GM10266 (cell line): ENCODE measurements around the gene VSTM4.

ENCODE experiments used
- DNase-seq: peaks from one replicate; pipeline ENCODE4 v3.0.0; 2012; ENCODE audit errors: extremely low spot score
- TF ChIP-seq, protein P1 (sequence below): IDR thresholded peaks from 2 replicates; pipeline ENCODE4 v1.5.1; 2012; ENCODE audit warnings: mild to moderate bottlenecking, low read depth; ENCODE audit not compliant: control insufficient read depth, insufficient read depth; ENCODE audit errors: missing control alignments

VSTM4 gene

DNA sequence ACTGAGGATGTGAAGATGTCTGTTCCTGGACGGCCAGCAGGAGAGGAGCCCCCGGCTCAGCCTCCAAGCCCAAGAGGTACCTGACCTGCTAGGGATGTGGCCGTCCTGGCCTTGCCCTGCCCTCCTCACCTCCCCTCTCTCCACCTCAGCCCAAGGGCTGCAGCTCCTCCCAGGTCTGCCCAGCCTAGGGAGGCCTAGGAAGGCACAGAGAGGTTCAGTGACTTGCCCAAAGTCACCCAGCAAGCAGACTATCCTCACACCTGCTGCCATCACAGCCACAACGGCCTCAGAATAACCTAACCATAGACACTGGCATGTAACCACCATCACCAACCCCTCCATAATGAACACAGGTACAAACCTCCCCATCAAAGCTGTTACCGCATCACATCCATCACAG is 137.0 kb downstream of the VSTM4 start:
- TF ChIP-seq, protein P1, sequence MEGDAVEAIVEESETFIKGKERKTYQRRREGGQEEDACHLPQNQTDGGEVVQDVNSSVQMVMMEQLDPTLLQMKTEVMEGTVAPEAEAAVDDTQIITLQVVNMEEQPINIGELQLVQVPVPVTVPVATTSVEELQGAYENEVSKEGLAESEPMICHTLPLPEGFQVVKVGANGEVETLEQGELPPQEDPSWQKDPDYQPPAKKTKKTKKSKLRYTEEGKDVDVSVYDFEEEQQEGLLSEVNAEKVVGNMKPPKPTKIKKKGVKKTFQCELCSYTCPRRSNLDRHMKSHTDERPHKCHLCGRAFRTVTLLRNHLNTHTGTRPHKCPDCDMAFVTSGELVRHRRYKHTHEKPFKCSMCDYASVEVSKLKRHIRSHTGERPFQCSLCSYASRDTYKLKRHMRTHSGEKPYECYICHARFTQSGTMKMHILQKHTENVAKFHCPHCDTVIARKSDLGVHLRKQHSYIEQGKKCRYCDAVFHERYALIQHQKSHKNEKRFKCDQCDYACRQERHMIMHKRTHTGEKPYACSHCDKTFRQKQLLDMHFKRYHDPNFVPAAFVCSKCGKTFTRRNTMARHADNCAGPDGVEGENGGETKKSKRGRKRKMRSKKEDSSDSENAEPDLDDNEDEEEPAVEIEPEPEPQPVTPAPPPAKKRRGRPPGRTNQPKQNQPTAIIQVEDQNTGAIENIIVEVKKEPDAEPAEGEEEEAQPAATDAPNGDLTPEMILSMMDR = no peak
- no peak for DNase-seq

GRCh38 chr10:48976196-48976595 is 139.1 kb downstream of the VSTM4 start:
- TF ChIP-seq, protein P1 = peak; percentile 26
- no peak for DNase-seq

DNA sequence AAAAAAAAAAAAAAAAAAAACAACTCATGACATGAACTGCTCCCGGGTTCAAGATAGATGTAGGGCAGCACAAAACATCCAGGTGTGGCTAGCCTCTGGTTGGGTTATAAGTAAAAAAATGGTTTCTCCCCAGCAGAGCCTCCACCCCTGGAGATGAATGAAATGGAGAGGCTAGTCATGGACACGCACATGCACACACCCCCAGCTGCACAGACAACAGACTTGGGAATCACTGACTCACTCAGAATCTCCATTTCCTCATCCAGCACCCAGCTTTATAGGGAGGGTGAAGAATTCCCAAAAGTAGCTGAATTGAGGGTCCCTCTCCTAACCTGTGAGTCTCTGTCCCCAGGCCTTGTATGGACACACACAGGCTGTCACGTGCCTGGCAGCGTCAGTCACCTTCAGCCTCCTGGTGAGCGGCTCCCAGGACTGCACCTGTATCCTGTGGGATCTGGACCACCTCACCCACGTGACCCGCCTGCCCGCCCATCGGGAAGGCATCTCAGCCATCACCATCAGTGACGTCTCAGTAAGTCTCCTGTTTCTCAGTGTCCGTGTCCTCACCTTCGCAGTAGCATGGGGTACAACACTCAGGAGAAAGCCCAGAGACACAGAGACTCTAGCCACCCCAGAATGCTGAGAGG is 140.7 kb downstream of the VSTM4 start:
- TF ChIP-seq, protein P1 = no peak
- no peak for DNase-seq

DNA sequence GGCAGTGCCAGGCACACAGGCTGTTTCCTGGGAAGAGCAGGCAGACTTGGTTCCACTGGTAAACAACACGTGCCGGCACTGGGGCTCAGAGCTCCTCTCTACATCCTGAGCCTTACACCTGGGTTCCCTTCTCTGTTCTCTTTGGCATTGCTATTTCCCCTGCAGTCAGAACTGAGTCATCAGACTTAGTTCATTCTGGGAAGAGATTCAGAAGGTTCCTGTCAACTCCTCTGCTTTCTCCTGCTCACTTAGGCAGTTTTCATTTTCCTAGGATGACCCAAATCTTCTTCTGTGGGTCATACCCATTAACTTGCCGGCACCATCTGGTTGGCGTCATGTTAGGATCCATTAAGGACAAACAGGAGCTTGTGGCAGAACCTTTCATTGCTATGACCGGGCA is 142.3 kb downstream of the VSTM4 start:
- no peak for DNase-seq
- TF ChIP-seq, protein P1 = no peak

GRCh38 chr10:48970654-48971053 is 144.7 kb downstream of the VSTM4 start:
- TF ChIP-seq, protein P1 = no peak

GRCh38 chr10:48970046-48970445 is 145.3 kb downstream of the VSTM4 start:
- DNase-seq = no peak
- TF ChIP-seq, protein P1 = no peak

More at GRCh38 chr10:48970654-48971053, 144.7 kb downstream of the VSTM4 start:
- DNase-seq = no peak

DNA sequence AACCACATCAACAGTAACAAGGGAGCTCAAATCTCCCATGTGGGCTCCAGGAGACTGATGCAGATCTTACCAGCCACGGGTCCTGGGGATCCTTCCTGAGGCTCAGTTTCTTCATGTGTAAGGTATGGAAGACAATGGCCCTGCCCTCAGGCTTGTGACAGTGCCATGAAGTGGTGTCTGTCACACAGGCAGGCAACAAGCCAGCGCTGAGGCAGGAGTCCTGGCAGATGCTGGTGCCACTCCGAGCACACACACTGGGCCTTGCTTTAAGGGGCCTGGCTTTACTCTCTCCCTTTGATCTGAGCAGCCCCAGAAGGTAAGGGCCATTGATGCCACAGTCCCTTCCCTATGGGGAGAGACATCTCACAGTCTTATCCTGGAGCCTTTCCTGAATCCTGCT is 147.3 kb downstream of the VSTM4 start:
- TF ChIP-seq, protein P1 = no peak
- DNase-seq = no peak
